GM21576 (cell line): ENCODE results near the gene NATD1.
"Not testable (repeated sequence)": the region's sequence is repeated elsewhere in the genome, so short reads cannot be mapped to it uniquely, and the experiment has no call there.

Experiments
- ATAC-seq: cut with Tn5 transposase; IDR thresholded peaks from one replicate; pipeline ENCODE4 v1.9.1; 2021; ENCODE audit warnings: mild to moderate bottlenecking, moderate library complexity; ENCODE audit not compliant: unreplicated experiment

NATD1 gene

DNA sequence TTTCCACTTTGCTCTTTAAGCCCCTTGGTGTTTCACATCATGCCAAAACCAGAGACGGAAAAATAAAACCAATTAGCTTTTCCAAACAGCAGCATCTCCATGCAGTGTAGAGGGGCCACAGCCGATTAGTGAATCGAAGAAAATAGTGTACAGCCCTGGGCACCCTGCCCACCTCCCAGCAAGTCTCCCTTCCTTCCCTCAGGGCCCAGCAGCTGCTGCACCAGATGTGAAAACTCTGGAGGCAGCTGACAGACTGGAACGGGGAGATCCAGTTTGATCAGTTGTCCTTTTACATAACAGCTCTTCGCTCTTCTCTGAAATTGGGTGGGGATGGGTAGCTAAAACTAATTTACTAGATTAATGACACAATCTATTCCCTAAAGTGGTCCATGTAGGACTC, 58.5 kb downstream of the NATD1 start:
- ATAC-seq = no peak

DNA sequence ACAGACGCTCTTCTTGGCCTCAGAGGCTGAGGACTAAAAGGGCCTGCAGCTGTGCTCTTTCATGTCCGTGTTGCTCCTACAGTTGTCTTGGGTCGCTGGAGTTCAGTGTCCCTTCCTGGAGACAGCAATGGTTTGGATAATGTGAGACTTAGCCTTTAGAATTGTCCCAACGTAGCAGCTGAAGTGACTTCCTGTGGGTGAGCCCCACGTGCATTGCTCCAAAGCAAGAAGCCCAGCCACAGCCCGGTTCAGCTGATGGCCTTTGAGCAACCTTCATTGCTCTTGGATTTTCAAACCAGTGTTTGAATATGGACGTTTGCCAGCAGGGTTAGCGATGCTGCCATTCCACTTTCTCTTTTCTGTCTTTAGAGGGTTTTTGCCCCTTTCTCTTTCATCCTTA, 59.0 kb downstream of the NATD1 start:
- no peak for ATAC-seq

DNA sequence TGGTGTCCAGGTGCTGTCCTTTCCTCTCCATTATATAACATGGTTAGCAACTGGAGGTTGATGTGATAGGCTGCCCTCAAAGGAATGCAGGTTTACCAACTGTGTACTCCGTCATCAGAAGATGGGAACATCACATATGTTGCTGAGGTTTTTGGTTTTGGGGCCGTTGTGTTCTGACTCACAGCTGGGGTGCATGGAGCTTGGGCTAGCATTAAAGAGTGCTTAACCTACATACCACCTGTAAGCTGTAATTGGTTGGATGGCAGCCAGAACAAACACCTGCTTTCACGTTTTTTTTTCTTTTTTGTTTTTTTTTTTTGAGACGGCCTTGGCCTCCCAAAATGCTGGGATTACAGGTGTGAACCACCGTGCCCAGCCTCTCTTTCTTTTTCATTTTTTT, 60.2 kb downstream of the NATD1 start:
- no peak for ATAC-seq

- not testable (repeated sequence) for ATAC-seq
These were observed 60.8 kb downstream of the NATD1 start for GRCh38 chr17:21192414-21192813.

DNA sequence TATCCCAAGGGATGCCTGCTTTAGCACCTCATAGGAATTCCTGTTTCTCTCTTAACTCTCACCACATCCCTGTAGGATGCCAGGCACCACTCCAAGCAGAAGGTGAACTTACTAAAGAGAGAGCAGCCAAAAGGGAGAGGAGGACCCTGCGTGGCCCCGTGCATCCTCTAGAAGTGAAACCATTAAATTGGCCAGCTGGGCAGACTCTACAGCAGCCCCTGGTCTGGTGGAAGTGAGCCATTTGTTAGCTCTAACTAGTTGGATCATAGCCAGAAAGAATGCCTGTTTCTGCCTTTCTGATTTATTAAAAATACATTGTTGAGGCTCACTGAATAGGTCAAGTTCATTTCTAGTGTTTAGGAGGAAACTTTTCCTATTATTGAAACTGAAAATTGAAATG, 61.5 kb downstream of the NATD1 start:
- ATAC-seq = no peak

DNA sequence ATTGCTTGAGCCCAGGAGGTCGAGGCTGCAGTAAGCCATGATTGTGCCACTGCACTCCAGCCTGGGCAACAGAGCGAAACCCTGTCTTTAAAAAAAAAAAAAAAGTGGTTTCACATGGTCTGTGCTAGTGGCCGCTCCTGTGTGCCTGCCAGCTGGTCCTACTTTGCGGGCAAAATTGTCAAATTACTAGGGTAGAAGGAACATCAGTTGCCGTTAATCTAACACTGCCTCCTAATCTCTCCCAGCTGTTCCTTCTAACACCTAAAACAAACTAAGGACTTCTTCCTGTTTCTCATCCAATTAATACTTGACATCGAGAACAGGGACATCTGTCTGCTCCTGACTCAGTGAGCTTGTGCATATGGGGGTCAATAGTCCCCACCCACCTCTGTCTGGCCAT, 63.1 kb downstream of the NATD1 start:
- no peak for ATAC-seq

- ATAC-seq = no peak
These were observed 63.8 kb downstream of the NATD1 start for GRCh38 chr17:21189361-21189760.
